Stimulated activated CD8-positive, alpha-beta memory T cell treated with anti-CD3 and anti-CD28 coated beads, Interleukin-15, amount 100 ng/mL, for 1 hour (primary cell): ENCODE data around the gene WIPF3.

Experiments
- DNase-seq: peaks from one replicate; pipeline ENCODE4 v3.0.0-alpha.2; 2020; ENCODE audit warnings: low read depth

WIPF3 gene

GRCh38 chr7:29847916-29848315 lies 41.6 kb downstream of the WIPF3 start:
- DNase-seq, result no peak

- DNase-seq, result no peak
Observed at GRCh38 chr7:29848941-29849340, 42.6 kb downstream of the WIPF3 start.

GRCh38 chr7:29851487-29851886 lies 45.2 kb downstream of the WIPF3 start:
- no peak for DNase-seq

- no peak for DNase-seq
Observed at GRCh38 chr7:29852457-29852856, 46.1 kb downstream of the WIPF3 start.

- no peak for DNase-seq
Observed at GRCh38 chr7:29853072-29853471, 46.8 kb downstream of the WIPF3 start.

GRCh38 chr7:29853789-29854188 lies 47.5 kb downstream of the WIPF3 start:
- DNase-seq, result no peak

GRCh38 chr7:29854257-29854938 lies 48.1 kb downstream of the WIPF3 start:
- no peak for DNase-seq

- no peak for DNase-seq
Observed at GRCh38 chr7:29857654-29858053, 51.3 kb downstream of the WIPF3 start.

GRCh38 chr7:29858191-29858951 lies 52.1 kb downstream of the WIPF3 start:
- DNase-seq, result no peak

GRCh38 chr7:29859104-29859503 lies 52.8 kb downstream of the WIPF3 start:
- DNase-seq, result no peak

- DNase-seq, result no peak
Observed at GRCh38 chr7:29859524-29860185, 53.3 kb downstream of the WIPF3 start.

- DNase-seq, result no peak
Observed at GRCh38 chr7:29860186-29860585, 53.9 kb downstream of the WIPF3 start.

GRCh38 chr7:29861884-29862283 lies 55.6 kb downstream of the WIPF3 start:
- DNase-seq, result no peak

GRCh38 chr7:29864656-29865055 lies 58.3 kb downstream of the WIPF3 start:
- DNase-seq, result no peak

- no peak for DNase-seq
Observed at GRCh38 chr7:29865526-29865925, 59.2 kb downstream of the WIPF3 start.

- no peak for DNase-seq
Observed at GRCh38 chr7:29866490-29866930, 60.2 kb downstream of the WIPF3 start.

GRCh38 chr7:29871787-29872398 lies 65.6 kb downstream of the WIPF3 start:
- DNase-seq, result no peak

- DNase-seq, result no peak
Observed at GRCh38 chr7:29873644-29874294, 67.5 kb downstream of the WIPF3 start.

GRCh38 chr7:29875741-29876140 lies 69.4 kb downstream of the WIPF3 start:
- DNase-seq, result no peak

GRCh38 chr7:29877196-29877595 lies 70.9 kb downstream of the WIPF3 start:
- no peak for DNase-seq

- DNase-seq, result no peak
Observed at GRCh38 chr7:29878081-29878688, 71.9 kb downstream of the WIPF3 start.

GRCh38 chr7:29879609-29880008 lies 73.3 kb downstream of the WIPF3 start:
- no peak for DNase-seq
